HCEC 1CT (cell line): Measurements from ENCODE around the gene HTR1B.

Experiments used
- DNase-seq: peaks from one replicate; pipeline ENCODE4 v3.0.0-alpha.2; 2017

The HTR1B gene, protein sequence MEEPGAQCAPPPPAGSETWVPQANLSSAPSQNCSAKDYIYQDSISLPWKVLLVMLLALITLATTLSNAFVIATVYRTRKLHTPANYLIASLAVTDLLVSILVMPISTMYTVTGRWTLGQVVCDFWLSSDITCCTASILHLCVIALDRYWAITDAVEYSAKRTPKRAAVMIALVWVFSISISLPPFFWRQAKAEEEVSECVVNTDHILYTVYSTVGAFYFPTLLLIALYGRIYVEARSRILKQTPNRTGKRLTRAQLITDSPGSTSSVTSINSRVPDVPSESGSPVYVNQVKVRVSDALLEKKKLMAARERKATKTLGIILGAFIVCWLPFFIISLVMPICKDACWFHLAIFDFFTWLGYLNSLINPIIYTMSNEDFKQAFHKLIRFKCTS

GRCh38 chr6:77463308-77463860, at the start of gene HTR1B:
Gene HTR1B, minus strand, starts transcription at chr6:77463491. Its CDS starts 88 bp downstream, at chr6:77463403.
- DNase-seq: peak; percentile 77

GRCh38 chr6:77512554-77512953, 49.3 kb upstream of the HTR1B start:
- DNase-seq: no peak

DNA sequence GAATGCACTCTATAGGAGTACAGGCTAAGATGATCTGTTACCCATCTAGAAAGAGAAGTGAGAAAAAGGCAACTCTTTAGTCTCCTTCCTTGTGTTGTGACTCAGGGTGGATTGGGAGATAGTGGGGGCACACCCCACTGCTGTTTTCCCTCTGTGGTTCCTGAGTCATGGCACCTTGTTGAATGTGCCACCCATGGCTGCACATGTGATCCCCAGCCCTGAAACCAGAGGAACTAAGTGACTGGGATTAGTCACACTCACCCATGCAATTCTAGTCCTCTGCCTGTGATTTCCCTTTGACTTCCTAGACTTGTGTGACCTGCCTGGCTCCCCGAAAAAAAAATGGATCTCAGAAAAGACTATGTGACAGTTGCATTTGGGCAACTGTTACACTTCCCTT, 48.6 kb upstream of the HTR1B start:
- DNase-seq: no peak

- peak; percentile 8 for DNase-seq
These were observed 39.7 kb upstream of the HTR1B start for GRCh38 chr6:77502981-77503380.

GRCh38 chr6:77492530-77492929, 29.2 kb upstream of the HTR1B start:
- no peak for DNase-seq

DNA sequence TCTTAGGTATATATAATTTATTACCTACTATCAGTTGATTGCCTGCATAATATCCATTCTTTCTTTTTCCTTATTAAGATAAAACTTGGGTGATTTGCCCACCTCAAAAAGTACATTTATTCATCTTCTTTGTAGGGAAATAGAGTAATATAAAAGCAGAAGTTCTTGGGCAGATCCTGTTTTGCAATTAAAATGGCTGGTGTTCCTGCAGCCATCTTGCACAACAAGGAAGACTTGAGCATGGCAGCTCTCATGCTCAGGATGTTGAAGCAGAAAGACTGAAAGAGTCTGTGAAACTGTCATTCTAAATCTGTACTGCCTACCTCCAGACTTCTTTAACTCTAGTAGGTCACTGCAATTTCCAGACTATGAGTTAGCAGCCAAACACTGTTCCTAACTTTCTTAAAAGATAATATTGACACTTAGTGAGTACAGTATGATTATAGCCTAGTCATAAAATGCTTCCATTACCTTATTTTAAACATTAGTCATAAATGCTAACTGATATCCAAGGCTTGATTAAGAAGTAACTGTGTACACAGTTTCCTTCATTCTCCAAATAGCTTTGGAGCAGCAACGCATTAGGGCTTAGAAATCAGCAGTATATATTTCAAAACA, 24.6 kb upstream of the HTR1B start:
- DNase-seq: no peak

GRCh38 chr6:77482981-77483380, 19.7 kb upstream of the HTR1B start:
- no peak for DNase-seq

DNA sequence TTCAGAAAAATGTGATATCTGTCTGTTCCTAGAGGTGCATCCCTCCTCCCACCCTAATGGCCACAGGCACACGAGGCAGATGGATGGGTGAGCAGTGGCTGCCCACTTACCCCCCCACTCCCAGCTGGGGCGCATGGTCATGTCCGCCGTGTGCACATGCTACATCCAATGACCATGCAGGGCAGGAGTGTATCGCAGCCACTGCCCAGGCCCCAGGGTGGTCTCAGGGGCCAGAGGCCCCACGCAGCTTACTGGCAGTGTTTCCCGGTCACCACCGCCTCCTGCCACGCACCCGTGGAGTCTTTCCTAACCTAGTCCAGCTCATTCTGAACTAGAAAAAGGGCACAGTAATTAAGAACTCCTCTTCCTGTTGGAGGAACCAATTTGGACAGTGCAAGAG, 11.7 kb upstream of the HTR1B start:
- DNase-seq: no peak

- DNase-seq: no peak
These were observed 11.1 kb upstream of the HTR1B start for GRCh38 chr6:77474286-77474956.

DNA sequence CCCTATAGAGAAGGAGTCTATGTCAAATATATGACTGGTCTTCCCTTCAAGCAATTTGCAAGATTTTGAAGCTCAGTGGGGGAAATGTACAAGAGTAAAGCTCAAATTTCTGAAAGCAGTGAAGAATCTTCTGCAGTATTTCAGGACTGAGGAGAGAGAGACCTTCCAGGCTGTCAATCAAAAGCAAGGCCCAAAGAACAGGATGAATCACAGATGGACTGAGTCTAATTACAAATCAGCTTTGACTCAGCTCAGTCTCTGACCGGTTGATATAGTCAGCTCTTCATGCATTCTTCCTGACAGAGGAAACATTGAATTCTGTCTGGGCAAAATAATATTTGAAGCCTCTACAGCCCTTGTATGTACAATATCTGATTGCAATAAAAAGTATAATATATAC, 7.7 kb upstream of the HTR1B start:
- peak; percentile 54 for DNase-seq

GRCh38 chr6:77468939-77469338, 5.6 kb upstream of the HTR1B start:
- no peak for DNase-seq

- DNase-seq: peak; percentile 15
These were observed 3.5 kb upstream of the HTR1B start for GRCh38 chr6:77466451-77467437.

GRCh38 chr6:77466055-77466450, 2.8 kb upstream of the HTR1B start:
- peak; percentile 86 for DNase-seq

DNA sequence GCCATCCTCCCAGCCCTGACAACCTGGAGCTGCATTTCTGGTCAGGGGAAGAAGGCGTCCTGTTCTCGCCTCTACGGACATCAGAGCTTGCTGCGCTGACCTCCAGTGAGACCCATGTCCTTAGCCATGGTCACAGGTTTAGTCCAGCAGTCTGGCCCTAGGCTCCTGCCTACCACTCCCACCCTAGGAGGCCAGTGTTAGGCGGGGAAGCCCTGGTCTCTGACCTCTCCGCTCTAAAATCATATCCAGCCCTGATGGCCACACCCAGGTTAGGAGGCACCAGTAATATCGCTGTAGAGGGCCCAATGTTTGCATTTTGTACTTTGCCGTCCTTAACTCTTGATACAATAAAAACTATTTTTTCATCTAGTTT, 1.2 kb upstream of the HTR1B start:
- no peak for DNase-seq

DNA sequence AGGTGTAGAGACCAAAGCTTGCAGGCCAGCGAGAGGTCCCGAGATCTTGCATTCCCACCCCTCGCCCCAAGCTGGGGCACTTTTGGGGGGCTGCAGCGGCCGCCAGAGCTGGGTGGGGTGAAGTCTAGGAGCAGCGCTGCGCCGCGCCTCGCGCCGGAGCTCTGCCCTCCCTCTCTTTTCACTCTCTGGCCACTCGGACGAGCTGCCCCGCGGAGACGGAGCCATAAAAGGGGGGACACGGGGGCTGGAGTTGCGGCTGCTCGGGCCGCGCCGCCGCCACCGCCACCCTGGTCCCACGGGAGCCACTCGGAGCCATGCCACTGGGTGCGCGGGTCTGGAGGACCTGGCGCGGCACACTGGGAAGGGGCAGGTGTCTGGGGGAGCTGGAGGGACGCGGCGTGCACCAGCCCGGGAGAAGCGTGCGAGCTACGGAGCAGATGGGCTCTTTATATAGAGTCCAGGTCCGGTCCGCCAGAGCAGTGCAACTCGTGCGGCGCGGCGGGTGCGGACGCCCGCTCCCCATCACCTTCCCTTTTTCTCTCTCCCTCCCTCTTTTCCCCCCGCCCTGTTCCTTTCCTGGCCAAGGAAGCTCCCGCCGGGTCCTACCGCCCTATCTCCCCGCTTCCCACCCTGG, 687 bp upstream of the HTR1B start:
- peak; percentile 45 for DNase-seq

DNA sequence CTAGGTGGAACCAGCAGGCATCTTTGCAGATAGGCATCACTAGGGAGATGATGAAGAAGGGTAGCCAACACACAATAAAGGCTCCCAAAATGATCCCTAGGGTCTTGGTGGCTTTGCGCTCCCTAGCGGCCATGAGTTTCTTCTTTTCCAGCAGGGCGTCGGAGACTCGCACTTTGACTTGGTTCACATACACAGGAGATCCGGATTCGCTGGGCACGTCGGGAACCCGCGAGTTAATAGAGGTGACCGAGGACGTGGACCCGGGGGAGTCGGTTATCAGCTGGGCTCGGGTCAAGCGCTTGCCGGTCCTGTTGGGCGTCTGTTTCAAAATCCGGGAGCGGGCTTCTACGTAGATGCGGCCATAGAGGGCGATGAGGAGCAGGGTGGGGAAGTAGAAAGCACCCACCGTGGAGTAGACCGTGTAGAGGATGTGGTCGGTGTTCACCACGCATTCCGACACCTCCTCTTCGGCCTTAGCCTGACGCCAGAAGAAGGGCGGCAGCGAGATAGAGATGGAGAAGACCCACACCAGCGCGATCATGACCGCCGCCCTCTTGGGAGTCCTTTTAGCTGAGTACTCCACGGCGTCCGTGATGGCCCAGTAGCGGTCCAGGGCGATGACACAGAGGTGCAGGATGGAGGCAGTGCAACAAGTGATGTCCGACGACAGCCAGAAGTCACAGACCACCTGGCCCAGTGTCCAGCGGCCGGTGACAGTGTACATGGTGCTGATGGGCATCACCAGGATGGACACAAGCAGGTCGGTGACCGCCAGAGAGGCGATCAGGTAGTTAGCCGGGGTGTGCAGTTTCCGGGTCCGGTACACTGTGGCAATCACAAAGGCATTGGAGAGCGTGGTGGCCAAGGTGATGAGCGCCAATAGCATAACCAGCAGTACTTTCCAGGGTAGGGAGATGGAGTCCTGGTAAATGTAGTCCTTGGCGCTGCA, 658 bp downstream of the HTR1B start:
- peak; percentile 82 for DNase-seq

- DNase-seq: no peak
These were observed 1.5 kb downstream of the HTR1B start for GRCh38 chr6:77461796-77462195.

- no peak for DNase-seq
These were observed 4.9 kb downstream of the HTR1B start for GRCh38 chr6:77458421-77458820.

- peak; percentile 97 for DNase-seq
These were observed 5.5 kb downstream of the HTR1B start for GRCh38 chr6:77457720-77458349.

DNA sequence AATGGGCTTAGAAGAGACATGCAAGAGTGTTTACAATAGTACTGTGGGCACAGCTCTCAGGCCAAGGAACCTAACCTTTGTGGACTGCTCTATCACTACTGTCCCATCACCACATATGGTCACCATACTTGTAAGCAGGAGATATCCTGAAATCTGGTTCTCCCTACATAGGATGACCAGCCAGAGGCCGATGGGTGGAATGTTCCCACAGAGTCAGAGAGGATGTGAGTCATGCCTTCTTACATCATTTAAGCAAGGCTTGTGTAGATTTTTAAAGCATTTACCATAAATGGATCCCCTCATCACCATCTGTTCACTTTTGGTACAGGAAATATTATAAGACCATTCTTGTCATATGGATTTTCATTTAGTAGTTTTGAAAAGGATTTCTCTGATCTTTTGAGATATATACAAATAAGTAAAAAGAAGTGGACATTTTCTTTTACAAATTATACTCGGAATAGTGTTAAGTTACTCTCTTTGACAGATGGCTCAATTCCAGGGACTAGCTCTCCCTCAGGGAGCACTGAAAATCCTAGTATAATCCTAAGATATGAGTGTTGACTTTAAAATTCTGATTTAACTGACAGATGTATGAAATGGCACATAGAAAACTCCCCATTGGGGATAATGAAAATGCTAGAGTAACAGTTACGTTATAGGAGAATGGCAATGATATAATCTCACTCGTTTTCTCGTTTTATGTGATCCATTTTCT, 6.6 kb downstream of the HTR1B start:
- peak; percentile 100 for DNase-seq
